Prostate gland (tissue), 2 donors: ENCODE data around the gene ITGB5.

Source experiments
- CTCF ChIP-seq, 4 experiments: fragments of 200-600 bp in 2 of 4; fragments of 450-650 bp in 2 of 4; sonication (generic) in 2 of 4; IDR thresholded peaks; 1 replicate in 3 of 4; 2 replicates in 1 of 4; pipeline ENCODE4 v1.5.1; 2016 to 2019; ENCODE audit warnings: antibody characterized with exemption in 4 of 4, mild to moderate bottlenecking in 2 of 4, moderate library complexity in 2 of 4
- POLR2A ChIP-seq: fragments of 450-650 bp; IDR thresholded peaks from one replicate; pipeline ENCODE4 v1.6.1; 2016; ENCODE audit warnings: antibody characterized with exemption, mild to moderate bottlenecking

GRCh38 chr3:124762661-124763011 lies 124.5 kb downstream of the ITGB5 start:
- TF ChIP-seq CTCF (IDR thresholded peaks at IDR 0.05) = no peak
- no peak for TF ChIP-seq POLR2A
